GM19397 (cell line): ENCODE measurements around the gene SMC4.
"Not testable (repeated sequence)": the region's sequence is repeated elsewhere in the genome, so short reads cannot be mapped to it uniquely, and the experiment has no call there.

ENCODE experiments used
- ATAC-seq: cut with Tn5 transposase; IDR thresholded peaks from one replicate; pipeline ENCODE4 v1.9.1; 2021; ENCODE audit warnings: mild to moderate bottlenecking, moderate library complexity; ENCODE audit not compliant: unreplicated experiment

Gene SMC4

DNA sequence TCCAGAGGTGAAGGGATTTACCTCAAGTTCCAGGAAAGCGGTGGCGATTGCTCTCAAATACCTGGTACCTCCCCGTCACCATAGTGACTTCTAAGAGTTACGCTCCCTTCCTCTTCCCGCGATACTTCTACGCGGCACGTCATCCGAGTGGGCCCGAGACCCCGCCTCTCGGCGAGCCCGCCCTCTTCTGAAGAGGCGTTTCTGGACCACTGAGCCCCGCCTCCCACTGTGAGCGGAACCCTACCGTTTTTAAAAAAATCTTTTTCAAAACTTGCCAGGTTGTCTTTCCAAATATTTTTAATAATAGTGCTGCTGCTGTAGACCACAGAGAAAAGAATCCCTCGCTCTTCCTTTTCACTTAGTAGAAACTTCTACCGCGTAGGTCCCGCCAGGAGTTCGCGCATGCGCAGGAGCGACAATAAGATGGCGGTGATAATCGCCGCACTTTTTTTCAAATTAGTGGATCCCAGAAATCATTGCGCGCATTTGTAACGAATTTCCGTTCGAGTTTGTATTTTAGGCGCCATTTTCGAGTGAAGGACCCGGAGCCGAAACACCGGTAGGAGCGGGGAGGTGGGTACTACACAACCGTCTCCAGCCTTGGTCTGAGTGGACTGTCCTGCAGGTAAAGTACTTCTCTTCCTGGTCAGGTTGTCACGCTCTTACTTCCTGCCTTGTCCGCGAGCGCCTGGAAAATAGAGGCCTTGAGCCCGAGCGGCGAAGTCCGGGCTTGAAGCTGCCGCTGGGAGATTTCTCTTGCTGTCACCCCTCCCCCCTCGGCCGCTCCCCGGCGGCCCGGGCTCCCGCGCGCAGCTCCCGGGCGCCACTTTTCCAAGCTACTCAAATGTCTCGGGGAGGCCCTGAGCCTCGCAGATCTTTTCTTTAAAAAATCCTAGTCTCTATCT, at the start of gene SMC4, which contains the start of gene IFT80:
Gene SMC4, plus strand, starts transcription at position 526 of the 905 bp plus-strand sequence. CDS start 1,177 bp downstream, outside the sequence.
Gene IFT80, minus strand, starts transcription at position 101 of the 905 bp plus-strand sequence. CDS start 14,625 bp downstream, outside the sequence.
- ATAC-seq: peak; percentile 92

DNA sequence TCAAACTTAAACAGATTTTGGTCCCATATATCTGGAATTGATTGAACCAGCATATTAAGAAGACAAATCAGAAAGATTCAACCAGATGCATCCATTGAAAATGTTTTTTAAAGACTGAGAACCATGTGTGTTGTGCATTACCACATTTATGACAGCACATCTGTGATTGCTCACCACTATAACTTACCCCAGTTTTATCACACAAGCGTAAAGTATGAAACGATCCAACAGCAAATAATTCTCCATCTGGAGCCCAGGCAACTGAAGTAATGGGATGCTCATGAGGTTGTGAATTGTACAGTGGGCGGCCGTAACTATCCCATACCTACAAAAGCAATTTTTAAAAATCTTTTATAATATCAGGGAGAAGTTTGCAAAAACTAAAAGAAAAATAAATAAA, 43.6 kb upstream of the SMC4 start:
- no peak for ATAC-seq

DNA sequence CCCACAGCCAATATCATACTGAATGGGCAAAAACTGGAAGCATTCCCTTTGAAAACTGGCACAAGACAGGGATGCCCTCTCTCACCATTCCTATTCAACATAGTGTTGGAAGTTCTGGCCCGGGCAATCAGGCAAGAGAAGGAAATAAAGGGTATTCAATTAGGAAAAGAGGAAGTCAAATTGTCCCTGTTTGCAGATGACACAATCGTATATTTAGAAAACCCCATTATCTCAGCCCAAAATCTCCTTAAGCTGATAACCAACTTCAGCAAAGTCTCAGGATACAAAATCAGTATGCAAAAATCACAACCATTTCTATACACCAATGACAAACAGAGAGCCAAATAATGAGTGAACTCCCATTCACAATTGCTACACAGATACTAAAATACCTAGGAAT, 36.6 kb upstream of the SMC4 start:
- ATAC-seq: not testable (repeated sequence)

DNA sequence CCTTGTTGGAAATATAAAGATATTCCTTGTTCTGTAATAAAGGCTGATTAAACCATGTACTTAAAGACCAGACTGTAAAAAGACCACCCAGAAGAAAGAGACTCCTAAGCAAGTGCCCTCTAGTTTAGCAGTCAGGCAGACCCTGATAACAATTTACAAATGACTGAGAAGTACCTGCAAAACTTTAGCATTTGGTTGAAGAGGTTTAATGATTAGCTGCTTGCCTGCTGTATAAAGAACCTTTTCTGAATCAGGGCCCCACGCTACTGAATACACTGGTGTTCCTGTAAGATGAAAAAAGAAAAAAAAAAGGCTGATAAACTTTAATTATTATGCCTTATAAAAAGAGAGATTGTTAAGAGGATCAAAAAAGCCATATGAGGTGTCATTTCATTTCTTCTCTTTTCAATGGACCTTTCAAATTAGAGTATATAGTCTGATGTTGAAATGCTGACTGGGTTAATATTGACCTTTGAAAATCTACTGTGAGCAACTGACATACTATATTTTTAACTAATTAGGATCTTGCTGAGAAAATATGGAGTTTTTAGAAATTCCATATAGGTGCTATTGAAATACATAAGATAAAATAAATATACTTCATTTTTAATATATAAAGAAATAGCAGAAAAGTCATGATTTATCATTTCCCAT, 33.5 kb upstream of the SMC4 start:
- ATAC-seq: no peak

DNA sequence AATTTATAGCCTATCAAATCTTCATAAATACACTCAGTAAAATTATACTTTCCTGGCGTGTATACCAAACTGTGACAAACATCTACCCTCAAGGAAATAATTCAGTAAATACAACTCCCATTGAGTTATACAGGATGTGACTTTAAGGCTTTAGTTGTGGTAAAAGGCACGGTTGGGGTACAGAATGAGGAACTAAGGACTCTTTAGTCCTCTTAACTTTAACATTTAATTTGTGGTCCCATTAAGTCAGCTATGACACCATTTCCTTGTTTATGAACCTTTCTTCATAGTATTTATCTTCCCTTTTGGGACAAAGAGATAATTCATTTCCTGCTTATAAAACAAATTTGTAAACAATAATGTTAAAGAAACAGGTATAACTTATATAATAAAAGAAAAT, 30.6 kb upstream of the SMC4 start:
- no peak for ATAC-seq

DNA sequence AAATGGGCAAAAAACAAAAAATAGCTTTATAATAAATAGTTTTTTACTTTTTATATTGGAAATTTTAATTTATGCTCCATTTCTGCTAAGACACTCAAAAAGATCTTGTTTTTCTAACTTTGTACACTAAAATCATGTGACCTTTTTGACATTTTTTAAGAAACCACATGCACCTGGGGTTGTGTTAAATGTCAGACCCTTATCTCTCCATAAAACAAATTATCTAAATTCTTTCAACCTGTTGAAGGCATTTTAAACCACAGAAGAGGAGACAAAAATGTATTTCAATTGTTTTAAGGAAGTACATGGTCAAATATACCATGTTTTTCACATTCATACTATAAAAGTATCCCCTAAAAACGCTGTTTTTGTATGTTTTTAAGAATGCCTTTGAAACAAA, 29.7 kb upstream of the SMC4 start:
- ATAC-seq: no peak

DNA sequence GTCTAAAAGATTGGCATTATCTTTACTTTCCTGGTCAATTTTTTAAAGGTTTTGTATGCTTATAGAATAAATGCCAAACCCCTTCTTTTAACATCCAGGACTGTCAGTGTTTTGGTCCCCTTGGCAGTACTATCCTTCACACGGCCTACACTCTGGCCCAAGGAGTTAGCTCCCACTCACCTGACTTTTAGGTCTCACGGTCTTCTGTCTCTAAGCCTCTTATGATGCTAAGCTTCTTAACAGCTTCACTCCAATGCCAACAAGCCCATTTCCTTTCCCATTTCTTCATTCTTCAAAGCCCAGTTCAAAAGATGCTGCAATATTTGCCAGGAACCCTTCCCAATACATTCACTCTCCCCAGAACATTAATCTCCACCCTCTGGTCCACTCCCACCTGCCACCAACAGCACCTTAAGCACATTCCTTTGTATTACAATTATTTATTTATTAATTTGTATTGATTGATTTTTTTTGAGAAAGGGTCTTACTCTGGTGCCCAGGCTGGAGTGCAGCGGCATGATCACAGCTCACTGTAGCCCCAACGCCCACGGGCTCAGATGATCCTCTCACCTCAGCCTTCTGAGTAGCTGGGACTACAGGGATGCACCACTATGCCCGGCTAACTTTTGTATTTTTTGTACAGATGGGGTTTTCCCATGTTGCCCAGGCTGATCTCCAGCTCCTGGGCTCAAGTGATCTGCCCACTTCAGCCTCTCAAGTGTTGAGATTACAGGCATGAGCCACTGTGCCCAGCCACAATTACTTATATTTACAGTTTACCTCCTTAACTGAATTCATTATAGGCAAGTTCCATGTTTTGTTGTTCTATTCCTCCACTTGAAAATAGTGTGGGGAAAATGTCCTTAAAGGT, 28.2 kb upstream of the SMC4 start:
- no peak for ATAC-seq

DNA sequence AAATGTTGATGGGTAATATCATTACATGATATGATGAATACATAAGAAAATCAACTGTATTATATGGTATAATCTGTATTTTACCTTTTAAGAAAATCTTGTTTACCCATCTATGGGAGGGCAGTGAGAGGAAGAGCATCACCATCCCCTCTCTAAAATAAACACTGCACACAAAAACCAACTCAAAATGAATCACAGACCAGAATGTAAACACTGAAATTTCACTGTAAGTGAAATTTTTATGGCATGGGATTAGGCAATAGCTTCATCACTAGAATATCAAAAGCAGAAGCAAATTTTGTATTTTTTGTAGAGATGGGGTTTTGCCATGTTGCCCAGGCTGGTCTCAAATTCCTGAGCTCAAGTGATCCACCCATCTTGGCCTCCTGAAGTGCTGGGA, 26.7 kb upstream of the SMC4 start:
- ATAC-seq: no peak

DNA sequence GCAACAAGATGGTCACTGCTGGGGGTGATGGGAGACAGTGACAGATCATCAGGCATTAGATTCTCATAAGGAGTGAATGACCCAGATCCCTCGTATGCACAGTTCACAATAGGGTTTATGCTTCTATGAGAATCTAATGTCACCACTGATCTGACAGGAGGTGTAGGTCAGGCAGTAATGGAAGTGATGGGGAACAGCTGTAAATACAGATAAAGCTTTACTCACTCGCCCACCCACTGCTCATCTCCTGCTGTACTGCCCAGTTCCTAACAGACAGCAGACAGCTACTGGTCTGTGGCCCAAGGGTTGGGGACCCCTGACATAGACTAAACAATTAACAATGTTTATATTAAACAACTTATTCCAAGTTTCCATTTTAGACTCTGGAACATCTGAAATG, 25.8 kb upstream of the SMC4 start:
- no peak for ATAC-seq

DNA sequence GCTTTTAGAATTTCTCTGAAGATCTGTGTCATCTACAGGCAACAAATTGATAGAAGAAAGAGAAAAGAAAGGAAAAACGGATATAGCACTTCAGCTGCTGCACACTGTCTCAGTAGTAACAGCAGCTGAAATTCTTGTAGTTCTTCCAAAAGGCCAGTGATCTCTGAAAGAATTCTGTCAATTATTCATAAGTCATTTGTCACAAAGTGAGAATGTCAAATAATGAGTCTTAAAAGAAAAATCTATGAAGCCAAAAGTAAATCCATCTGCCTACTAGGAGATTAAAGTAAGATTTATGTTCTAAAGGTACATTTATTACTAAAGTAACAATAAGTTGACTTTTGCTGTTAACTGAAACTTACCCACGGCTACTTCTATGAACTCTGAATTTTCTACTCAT, 25.0 kb upstream of the SMC4 start:
- no peak for ATAC-seq

DNA sequence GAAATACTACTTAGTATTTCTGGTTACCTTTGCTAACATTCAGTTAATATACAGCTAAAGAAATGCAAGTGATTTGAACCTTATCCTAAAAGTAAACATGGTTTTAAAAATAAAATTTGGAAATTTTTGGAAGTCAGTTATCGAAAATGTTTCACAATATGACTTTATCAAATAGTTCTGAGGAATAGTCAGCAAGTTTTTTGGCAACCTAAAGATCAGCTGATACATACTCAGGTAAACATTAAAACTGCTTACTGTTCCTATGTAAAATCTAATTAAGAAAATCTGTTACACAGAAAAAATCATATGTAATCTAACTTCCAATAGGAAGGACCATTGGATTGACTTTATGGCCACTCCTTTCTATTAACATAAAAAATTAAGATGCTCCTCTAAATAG, 24.5 kb upstream of the SMC4 start:
- no peak for ATAC-seq

DNA sequence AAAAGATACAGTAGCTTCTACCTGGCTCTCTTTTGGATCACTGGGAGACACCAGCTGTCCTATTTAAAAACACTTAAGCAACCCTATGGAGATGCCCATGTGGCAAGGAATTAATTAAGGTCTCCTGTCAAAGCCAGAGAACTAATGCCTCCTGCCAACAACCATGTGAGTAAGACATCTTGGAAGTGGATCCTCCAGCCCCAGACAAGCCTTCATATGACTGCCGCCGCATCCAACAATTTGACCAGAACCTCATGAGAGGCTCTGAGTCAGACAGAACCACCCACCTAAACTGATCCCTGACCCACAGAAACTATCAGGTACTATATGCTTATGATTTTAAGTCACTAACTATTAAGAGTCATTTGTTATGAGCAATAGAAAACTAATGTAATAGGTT, 22.8 kb upstream of the SMC4 start:
- no peak for ATAC-seq

DNA sequence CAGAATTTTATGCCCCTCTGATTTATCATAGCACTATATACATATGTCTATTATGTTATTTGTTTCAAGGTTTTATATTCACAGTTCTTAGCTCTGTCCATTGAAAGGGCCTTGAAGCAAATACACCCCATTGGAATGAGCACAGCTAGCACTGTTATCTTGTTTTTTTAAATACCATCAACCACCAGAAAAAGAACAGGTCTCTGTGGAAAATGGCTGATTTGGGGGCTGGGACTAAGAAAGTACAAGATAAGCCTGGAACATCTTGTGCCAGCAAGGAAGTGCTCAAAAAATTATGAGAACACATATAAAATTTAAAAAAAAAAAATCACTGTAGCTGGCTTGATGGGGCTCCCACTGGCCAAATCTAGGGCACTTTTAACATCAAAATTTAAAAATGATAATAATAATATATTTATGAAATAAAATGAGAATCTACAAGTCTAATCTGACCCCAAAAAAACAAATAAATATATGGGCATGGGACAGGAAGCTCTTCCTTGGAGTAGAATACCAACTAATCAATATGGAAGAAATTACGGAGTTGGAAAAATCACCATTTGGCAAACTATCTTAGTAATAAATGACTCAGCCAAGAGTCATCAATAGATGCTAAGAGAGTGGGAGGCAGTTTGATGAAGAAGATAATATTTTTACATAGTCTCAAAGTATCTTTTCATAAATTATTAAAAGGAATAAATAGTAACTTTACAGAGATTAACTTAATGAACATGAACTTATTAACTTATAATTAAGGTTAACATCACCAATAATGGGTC, 20.9 kb upstream of the SMC4 start:
- ATAC-seq: no peak

DNA sequence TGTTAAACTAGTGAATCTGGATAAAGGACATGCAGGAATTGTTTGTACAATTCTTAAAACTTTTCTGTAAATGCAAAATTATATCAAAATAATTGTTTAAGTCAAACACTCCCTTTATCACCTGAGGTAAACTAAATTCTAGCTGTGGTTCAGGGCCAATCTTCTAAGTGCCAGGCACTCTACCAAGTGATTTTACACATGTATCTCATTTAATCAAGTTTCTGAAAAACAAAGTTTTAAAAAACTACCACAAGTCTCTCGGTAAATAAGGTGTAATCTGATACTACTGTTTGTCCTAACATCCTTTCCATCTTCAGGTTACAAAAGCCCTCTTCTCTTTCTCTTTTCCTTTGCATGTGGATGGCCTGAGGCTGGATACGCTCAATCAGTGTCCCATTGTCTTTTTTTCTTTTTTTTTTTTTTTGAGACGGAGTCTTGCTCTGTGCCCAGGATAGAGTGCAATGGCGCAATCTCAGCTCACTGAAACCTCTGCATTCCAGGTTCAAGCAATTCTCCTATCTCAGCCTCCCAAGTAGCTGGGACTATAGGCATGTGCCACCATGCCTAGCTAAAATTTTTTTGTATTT, 19.7 kb upstream of the SMC4 start:
- no peak for ATAC-seq

DNA sequence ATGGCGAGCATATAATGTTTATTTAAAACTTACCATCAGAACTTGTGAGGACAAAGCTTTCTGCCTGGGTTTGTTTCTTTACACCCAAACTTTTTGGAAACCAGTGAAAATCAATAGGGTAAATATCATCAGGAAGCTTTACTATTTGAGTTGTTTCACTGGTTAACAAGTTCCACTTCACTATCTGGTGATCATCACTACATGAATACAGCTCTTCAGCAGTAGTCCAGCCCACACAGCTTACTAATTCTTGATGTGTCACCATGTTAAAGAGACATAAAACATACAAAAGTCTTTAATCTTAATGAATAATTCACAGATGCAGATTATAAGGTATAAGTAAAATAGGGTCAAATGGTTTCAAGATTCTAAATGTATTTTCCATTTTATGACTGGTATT, 18.0 kb upstream of the SMC4 start:
- no peak for ATAC-seq

DNA sequence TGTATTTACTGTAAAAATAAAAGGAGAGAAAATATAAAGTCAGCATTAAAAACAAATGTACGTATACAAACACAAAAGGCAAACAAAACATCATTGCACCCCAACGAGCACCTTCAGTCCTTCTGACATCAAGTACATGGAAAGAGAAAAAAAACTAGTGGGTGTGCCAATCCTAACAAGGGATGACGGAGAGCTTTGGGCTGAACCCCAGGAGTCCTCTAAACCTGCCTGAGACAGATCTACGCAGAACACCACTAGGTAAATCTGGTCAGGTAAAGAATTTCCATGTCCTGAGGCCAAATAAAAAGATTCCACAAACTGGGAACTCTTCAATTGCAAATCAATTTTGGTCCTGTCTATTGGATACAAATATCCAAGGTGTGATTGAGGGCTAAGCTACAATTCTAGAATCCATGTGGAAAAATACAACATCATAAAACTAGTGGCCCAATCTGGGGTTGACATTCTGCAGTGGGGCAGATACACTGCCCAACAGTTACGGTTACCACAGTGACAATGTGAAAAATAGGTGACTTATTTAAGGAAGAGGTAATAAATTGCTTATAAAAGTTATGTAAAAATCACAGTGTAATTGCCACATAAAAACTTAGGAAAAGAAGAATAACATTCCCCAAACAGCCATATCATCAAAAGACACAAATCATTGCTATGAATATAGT, 14.7 kb upstream of the SMC4 start:
- no peak for ATAC-seq

DNA sequence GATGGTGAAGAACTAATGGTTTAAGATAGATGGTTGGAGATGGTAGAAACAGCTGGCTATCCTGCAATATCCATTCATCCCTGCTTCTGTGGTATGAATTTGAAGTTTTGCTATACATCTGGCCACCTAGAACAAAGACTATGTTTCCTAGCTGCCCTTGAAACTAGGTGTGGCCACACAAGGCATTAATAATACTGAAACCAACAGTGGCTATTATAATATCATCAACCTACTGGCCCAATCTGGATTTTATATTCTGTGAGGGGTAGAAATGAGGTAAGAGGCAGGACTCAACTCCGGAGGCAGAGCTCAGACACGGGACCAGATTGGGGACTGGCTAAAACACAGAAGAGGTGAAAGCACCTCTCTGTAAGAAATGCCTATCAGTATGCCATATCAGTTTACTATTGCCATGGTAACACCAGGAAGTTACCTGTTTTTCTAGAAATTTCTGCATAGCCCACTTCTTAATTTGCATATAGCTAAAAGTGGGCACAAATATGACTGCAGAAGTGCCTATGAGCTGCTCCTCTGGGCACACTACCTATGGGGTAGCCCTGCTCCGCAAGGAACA, 8.8 kb upstream of the SMC4 start:
- ATAC-seq: no peak

DNA sequence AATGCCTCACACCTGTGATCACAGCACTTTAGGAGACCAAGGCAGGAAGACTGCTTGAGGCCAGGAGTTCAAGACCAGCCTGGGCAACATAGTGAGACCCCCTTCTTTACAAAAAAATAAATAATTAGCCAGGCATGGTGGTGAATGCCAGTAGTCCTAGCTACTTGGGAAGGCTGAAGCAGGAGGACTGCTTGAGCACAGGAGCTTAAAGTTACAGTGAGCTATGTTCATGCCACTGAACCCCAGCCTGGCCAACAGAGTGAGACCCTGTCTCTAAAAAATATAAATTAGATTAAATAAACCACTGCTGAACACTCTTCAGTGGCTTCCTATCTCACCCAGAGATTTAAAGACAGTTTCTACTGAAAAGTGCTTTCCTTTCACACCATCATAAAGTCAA, 6.7 kb upstream of the SMC4 start:
- ATAC-seq: no peak

DNA sequence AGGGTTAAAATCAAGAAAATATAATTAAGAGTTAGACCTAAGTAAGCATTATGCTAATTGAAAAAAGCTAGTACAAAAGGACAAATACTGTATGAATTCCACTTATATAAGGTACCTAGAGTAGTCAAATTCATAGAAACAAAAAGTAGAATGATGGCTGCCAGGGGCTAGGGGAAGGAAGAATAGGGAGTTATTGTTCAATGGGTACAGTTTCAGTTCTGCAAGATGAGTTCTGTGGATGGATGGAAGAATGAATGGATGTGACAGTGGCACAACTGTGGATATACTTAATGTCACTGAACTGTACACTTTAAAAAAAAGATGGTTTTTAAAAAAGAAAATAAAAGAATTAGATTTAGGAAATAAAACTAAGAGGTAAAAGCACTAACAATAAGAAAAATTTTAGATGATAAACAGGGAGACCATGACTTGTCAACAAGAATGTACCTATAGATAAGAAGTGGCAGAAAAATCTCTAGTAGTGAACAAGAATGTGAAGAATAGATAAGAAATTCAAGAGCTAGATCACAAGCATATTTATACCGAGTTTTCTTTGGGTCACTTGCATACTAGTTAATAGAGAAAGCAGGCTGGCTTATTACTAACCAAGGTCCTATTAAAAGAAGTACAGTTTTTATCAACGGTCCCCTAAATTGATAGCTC, 6.0 kb upstream of the SMC4 start:
- no peak for ATAC-seq
